Measurements from ENCODE around the gene NSD1.
"Not testable (repeated sequence)": the region's sequence is repeated elsewhere in the genome, so short reads cannot be mapped to it uniquely, and the experiment has no call there.

The NSD1 gene

DNA sequence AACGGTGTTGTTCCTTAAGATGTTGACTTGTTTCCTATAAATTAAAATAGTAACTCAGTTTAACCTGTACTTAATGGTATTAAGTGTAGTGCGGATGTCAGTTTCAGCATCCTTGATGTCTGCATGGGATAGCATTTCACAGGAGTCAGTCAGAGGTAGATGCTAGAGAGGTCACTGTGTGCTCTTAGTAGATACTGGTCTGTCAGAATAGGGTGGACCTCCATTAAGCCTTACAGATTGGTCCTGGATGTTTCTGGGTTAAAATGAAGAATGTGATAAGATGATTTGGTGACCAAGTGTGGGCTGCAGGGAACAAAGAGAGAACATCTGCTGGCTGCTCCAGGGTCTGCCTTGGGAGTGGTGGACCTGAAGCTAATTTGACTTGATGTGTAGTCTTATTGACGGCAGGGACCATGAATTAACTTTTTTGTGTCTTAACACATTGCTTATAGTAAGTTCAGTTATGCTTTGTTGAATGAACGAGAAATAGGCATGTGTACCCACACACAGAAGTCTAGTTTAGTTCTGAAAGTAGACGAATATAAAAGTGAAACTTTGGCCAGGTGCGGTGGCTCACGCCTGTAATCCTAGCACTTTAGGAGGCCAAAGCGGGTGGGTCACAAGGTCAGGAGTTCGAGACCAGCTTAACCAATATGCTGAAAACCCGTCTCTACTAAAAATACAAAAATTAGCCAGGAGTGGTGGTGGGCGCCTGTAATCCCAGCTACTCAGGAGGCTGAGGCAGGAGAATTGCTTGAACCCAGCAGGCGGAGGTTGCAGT is 157.4 kb downstream of the NSD1 start:
- DNase-seq (ENCODE audit: low read depth in 2 of 2), result no peak

DNA sequence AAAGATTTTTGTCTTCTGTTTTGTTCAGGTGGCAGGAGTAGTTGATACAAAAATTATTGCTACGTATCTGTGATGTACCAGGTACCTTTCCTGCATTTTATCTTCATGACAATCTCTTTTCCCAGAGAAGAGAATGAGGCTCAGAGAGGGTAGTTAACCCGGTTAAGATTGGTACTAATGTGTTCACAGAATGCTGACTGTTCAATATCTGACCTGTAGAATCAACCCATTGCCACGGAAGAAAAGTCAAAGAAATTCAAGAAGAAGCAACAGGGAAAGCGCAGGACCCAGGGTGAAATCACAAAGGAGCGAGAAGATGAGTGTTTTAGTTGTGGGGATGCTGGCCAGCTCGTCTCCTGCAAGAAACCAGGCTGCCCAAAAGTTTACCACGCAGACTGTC is 158.2 kb downstream of the NSD1 start:
- no peak for DNase-seq (ENCODE audit: low read depth in 2 of 2)

DNA sequence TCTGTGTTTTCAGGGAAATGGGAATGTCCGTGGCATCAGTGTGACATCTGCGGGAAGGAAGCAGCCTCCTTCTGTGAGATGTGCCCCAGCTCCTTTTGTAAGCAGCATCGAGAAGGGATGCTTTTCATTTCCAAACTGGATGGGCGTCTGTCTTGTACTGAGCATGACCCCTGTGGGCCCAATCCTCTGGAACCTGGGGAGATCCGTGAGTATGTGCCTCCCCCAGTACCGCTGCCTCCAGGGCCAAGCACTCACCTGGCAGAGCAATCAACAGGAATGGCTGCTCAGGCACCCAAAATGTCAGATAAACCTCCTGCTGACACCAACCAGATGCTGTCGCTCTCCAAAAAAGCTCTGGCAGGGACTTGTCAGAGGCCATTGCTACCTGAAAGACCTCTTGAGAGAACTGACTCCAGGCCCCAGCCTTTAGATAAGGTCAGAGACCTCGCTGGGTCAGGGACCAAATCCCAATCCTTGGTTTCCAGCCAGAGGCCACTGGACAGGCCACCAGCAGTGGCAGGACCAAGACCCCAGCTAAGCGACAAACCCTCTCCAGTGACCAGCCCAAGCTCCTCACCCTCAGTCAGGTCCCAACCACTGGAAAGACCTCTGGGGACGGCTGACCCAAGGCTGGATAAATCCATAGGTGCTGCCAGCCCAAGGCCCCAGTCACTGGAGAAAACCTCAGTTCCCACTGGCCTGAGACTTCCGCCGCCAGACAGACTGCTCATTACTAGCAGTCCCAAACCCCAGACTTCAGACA is 160.4 kb downstream of the NSD1 start:
- no peak for DNase-seq (ENCODE audit: low read depth in 2 of 2)

DNA sequence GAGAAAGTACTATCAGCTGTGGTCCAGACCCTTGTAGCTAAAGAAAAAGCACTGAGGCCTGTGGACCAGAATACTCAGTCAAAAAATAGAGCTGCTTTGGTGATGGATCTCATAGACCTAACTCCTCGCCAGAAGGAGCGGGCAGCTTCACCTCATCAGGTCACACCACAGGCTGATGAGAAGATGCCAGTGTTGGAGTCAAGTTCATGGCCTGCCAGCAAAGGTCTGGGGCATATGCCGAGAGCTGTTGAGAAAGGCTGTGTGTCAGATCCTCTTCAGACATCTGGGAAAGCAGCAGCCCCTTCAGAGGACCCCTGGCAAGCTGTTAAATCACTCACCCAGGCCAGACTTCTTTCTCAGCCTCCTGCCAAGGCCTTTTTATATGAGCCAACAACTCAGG is 161.1 kb downstream of the NSD1 start:
- DNase-seq (ENCODE audit: low read depth in 2 of 2), result no peak

DNA sequence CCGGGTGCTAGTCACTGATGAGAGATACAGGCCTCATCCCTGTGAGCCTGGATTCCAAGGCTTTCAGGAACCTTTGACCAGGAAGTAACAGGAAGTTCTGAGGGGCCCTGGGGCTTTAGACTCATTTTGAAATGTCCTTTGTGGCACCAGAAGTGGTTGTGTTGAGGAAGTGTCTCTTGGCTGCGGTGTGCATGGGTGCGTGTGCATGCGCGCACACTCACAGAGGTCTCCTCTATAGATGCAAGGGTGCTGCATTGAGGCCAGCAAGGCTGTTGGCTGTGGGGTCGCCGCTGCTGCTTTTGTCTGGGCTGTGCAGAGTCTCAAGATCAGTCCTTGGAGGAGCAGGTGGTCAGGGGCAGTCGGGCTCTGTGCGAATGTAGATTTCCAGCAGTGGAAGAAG is 162.4 kb downstream of the NSD1 start:
- no peak for DNase-seq (ENCODE audit: low read depth in 2 of 2)

DNA sequence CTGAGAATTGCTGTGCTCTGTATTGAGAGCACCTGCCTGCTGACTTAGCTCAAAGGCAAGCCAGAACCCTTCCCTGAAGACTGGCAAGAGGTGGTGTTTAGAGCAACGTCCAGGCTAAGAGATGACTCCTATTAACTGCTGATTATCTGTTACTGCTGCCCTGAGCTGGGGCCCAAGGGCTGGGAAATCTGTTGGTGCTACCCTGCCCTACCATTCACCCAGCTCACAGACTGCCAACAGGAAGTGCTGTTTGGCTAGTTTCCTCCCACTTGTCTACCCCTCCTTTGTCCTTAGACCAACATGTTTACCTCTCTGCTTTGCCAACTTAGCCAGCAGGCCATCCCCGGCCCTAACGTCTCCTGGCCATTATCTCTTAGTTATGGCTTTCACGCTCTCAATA is 163.0 kb downstream of the NSD1 start:
- no peak for DNase-seq (ENCODE audit: low read depth in 2 of 2)

DNA sequence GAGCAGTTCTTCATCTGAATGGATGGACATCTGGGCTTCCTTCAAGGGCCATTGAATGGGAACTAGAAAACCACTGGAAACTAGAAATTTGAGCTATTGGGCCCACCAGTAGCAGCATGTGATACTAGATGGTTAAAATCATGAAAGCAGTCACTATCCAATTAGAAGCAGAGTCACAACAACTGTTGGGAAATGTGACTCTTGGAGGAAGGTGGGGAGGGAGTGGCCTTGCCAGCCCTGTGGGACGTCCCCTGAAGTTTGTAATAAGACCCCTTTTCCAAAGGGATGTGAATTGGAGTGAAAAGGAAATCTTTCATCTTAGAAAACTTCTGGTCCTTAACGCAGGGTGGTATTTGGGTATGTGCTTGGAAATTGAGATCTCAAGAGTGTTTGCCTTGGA is 164.3 kb downstream of the NSD1 start:
- DNase-seq (ENCODE audit: low read depth in 2 of 2), result no peak

DNA sequence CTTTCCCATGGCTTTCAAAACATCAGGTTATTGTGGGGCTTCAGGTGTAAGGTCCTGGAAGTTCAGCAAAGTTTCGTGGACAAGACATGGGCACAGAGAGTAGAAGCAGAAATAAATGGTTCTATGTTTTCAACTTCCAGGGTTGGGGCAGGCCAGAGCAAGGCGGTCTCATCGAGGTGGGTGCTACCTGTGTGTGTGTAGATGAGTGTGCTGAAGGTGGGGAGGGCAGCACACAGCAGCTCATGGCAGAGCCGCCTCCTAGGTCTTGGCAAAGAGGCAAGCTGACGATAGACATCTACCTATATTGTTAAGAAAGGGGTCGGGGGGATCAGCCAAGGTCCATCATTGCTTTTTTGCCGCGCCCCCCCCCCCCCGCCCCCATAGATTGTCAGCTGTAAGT is 166.1 kb downstream of the NSD1 start:
- DNase-seq (ENCODE audit: low read depth in 2 of 2), result no peak

DNA sequence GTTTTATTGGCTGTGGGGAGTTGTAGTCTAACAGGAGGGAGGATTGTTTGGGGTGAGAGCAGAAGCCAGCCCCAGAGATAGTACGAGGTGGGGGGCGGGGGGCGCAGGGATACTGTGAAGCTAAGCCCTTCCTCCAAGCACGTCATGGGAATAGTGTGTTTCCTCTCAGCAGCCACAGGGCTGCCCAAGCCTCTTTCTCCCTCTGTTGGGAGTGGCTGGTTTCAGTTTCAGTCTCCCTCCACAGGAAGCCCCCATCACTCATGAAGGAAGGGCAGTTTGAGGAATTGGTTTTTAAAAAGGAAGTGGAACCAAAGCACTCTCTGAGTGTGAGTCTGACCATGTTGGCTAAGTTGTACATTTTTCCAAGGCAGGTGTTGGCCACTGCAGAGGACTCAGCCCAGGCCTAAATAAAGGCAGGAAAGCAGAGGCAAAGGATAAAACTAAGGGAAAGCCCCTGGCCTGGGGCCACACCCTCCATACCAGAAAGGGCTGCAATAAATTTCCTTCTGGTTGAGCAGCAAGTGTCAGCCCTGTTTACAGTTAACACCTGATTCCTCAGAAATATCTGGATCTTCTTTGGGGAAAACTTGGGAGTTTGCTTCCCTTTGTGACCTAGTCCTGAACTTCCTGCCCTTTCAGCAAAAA is 166.8 kb downstream of the NSD1 start:
- DNase-seq (ENCODE audit: low read depth in 2 of 2), result peak; percentile 28 to 30

DNA sequence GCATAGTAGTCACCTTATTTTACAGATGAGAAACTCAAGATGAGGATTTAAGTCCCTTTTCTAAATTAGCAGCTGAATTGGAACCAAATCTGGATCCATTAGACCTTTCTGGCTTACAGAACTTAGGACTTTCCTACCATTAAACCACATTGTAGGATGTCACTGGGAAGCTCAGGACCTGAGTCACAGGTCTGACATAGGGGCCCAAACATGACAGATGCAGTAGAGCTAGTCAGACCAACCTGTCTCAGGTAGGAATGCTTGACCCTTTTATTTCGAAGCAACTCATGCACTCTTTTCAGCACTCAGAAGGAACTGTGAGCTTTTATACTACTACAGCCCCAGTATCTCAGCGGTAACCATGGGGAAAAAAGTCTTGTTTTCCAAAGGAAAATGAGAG is 167.4 kb downstream of the NSD1 start:
- no peak for DNase-seq (ENCODE audit: low read depth in 2 of 2)

DNA sequence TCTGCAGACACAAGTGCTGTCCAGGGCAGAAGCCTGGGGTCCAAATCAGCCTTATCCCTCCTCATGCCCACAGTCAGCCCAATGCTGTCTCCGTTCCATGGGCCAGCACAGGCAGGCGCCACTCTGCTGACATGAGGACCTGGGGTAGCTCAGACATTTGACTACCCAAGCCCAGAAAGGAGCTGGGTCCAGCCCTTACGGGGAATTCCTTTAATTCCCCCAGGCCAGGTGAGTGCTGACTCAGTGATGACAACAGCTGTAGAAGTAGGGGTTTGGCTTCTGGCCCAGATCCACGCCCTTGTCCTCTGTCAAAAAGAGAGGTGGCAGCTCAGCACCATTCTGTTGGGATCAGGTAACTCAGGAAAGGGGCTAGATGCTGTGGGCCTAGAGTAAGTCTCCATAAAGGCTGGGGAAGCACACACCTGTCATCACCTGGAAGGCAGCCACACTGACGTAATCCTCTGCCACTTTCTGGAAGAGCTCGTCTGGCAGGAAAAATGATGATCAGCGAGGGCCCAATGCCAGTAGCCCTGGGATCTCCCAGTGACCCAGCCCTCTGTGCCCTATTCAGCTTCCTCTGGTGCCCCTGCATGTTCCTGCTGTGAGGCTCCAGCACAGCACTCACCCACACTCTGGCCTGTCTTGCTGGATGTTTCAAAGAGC is 168.1 kb downstream of the NSD1 start:
- DNase-seq (ENCODE audit: low read depth in 2 of 2), result no peak

DNA sequence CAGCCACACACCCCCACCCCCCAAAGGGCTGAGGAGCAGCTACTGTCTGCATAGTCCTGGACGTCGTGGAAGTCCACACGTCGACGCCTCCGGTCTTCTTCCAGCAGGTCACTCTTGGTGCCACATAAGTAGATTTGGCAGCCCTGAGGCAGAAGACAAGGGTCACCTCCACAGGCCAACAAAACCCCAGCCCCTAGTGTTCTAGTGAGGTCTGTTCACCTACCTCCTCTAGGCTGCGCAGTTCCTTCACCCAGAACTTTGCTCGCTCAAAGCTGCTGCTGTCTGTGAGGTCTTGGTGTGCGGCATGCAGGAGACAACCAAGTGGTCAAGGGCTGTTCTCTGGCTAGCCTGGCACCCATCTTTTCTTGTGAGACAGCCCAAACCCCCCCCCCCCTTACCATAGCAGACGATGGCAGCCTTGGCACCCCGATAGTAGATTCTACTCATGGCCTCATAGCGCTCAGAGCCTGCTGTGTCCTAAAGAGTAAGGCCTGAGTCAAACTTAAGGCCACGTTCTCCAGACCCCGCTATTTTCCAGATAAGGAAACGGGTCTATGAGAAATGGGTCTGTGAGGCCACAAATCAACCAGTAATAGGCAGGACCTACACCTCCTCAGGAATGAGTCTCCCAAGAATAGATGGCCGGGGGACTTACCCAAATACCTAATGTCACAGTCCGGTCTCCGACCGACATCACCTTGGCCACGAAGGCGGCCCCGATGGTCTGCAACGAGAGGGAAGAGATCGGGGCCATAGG is 169.0 kb downstream of the NSD1 start:
- no peak for DNase-seq (ENCODE audit: low read depth in 2 of 2)

DNA sequence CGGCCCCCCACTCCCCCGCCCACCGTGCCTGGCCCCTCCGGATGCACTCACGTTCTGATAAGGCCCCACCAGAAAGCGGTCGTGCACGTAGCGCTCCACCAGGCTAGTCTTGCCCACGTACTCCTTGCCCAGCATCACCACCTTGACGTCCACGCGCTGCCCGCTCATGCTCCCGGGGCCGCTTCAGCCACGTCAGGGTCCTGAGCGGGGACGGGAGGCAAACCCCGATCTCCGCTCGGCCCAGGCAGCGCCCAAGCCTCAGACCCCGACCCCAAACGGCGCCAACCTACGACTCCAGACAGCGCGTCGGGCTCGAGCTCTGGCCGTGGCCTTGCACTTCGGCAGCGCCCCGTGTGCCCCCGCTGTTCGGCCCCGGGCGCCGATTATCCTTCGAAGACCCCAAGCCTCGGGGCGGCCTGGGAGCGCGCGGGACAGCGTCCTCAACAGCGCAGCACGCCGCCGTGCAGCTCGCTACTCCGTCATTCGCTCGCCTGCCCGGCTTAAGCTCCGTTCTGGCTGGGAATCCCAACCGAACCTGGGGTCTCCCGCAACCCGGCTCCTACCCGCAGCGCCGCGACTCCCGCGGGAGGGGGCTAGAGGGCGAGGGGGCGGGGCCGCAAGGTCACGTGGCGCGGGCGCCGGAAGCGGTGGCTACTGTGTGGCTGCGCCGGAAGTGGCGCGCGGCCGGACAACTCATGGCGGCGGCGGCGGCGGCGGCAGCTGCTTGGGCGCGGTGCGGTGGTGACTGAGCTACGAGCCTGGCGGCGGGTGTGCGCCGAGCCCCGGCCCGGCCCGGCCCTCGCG is 169.8 kb downstream of the NSD1 start, which contains the start of the genes PRELID1 and RAB24:
Gene PRELID1, plus strand, starts transcription at position 679 of the 804 bp plus-strand sequence. CDS start 187 bp downstream, outside the sequence.
Gene RAB24, minus strand, starts transcription at position 599 of the 804 bp plus-strand sequence. Its CDS starts 431 bp downstream, at position 168.
- DNase-seq (ENCODE audit: low read depth in 2 of 2), result peak; percentile 50 to 56

DNA sequence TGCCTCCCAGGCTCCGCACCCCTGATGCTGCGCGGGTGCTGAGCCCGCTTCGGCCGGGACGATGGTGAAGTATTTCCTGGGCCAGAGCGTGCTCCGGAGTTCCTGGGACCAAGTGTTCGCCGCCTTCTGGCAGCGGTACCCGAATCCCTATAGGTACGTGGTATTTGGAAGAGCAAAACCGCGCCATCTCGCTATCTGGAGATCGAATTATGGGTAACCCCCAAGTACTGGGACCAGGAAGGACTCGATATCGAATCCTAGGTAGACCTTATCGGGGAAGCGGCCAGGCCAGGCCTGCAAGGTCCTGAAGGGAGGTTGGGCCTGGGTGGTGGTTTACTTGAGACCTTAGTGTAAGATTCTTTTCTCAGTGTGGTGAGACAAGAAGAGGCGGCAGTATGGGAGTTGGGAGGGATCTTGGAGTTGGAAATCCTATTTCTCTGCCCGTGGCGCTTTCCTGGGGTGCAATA is 170.4 kb downstream of the NSD1 start:
- DNase-seq (ENCODE audit: low read depth in 2 of 2), result no peak

DNA sequence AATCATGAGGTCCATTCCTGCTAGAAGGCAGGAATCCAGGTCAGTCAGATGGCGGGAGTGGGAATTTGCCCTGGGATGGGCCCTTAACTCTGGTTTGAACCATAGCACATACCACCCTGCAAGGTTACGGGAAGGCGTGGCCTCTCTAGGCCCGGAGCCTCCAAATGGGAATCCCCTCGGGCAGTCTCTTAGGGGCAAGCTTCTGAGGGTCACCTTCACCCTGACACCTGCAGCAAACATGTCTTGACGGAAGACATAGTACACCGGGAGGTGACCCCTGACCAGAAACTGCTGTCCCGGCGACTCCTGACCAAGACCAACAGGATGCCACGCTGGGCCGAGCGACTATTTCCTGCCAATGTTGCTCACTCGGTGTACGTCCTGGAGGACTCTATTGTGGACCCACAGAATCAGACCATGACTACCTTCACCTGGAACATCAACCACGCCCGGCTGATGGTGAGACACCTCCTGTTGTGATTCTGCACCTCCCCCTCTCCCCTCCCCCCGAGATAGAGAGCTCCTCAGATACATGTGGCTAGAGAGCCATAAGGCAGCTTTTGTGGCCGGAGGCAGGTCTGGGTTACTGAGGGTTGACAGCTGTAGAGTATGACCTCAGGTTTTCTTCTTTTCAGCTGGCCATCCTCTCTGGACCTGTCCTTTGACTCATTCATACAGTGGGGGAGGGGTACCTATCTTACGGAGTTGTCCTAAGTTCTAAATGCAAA is 171.0 kb downstream of the NSD1 start:
- no peak for DNase-seq (ENCODE audit: low read depth in 2 of 2)

DNA sequence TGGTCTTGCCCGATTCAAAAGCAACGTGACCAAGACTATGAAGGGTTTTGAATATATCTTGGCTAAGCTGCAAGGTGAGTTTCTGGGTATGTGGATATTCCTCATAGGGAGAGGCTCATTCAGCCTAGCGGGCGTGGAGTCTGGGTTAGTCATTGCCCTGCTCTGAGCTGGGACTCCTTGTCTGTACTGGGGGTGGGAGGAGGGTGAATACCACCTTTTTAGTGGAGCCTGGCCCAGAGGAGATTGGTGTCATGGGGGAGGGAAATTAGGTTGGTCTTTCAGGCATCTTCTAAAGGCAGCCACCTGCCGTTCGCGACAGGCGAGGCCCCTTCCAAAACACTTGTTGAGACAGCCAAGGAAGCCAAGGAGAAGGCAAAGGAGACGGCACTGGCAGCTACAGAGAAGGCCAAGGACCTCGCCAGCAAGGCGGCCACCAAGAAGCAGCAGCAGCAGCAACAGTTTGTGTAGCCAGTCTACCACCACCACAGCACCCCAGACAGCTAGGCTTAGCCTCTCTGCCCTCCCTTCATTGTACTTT is 172.6 kb downstream of the NSD1 start:
- DNase-seq (ENCODE audit: low read depth in 2 of 2), result not testable (repeated sequence)

DNA sequence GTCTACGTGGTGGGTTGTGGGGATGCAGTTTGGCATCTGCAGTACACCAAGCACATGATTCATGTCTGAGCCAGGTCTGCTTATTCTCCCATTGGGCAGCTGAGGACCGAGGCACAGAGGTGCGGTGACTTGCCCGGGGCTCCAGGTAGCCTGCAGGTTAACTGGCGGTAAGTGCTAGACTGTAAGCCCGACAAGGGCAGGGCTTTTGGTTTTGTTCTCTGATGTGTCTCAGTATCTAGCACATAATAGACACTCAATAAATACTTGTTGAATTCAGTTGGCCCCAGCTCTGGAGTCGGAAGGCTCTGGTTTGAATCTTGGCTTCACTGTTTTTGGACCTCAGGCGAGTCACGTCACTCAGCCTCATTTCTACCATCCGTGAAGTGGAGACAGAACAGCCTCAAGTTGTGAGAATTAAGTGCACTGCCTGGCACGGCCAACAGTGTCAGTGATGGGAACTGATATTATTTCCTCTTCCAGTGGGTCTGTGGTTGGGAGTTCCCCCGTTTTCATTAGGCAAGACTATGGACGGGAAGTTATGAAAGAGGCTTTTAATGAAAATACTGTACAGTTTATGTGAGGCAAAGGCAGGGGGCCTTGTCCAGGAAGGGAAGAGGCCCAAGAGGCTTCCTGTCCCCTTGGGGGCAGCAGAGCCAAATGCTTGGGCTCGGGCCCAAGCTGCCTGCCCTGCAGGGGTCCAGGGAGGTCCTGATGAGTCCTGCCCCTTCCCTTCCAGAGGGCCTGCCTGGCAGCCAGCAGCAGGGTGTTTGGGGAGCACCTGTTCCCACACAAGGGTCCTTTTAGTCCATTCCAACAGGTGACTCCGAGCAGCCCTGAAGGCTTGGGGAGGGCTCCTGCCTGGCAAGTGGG is 173.3 kb downstream of the NSD1 start:
- no peak for DNase-seq (ENCODE audit: low read depth in 2 of 2)

Measured in fibroblast of skin of left quadriceps (primary cell).